Anterior cingulate cortex (tissue), 58 donors: ENCODE data around the gene KATNB1.
A peak's percentile ranks its signal among the peaks of the same experiment; 100 is the strongest.
"Not testable (repeated sequence)": the region's sequence is repeated elsewhere in the genome, so short reads cannot be mapped to it uniquely, and the experiment has no call there.

Experiments
- DNase-seq, 58 donors: peaks; one replicate each; lab custom pipeline; 2025; lab: John Stamatoyannopoulos, UW

KATNB1 gene

GRCh38 chr16:57700781-57701551 lies 34.6 kb upstream of the KATNB1 start:
- DNase-seq, result no peak

- no peak for DNase-seq
Observed at GRCh38 chr16:57701759-57702371, 33.7 kb upstream of the KATNB1 start.

- no peak for DNase-seq
Observed at GRCh38 chr16:57703416-57704010, 32.1 kb upstream of the KATNB1 start.

- no peak for DNase-seq
Observed at GRCh38 chr16:57704011-57704904, 31.3 kb upstream of the KATNB1 start.

GRCh38 chr16:57704905-57705852 lies 30.4 kb upstream of the KATNB1 start:
- DNase-seq, result no peak

- DNase-seq, result no peak
Observed at GRCh38 chr16:57706717-57707116, 28.9 kb upstream of the KATNB1 start.

GRCh38 chr16:57707331-57707730 lies 28.2 kb upstream of the KATNB1 start:
- no peak for DNase-seq

- DNase-seq, result no peak
Observed at GRCh38 chr16:57708168-57708567, 27.4 kb upstream of the KATNB1 start.

- DNase-seq, result no peak
Observed at GRCh38 chr16:57709663-57710062, 25.9 kb upstream of the KATNB1 start.

GRCh38 chr16:57711346-57711745 lies 24.2 kb upstream of the KATNB1 start:
- no peak for DNase-seq

- DNase-seq, result no peak
Observed at GRCh38 chr16:57711993-57712392, 23.6 kb upstream of the KATNB1 start.

GRCh38 chr16:57712569-57712968 lies 23.0 kb upstream of the KATNB1 start:
- DNase-seq, result not testable (repeated sequence)

GRCh38 chr16:57713596-57713995 lies 22.0 kb upstream of the KATNB1 start:
- DNase-seq, result no peak

GRCh38 chr16:57714047-57714446 lies 21.5 kb upstream of the KATNB1 start:
- no peak for DNase-seq

- peak in 30 of 58 donors; percentile 3 to 51 (median 16) for DNase-seq
Observed at GRCh38 chr16:57720142-57720575, 15.4 kb upstream of the KATNB1 start.

GRCh38 chr16:57721356-57722209 lies 14.0 kb upstream of the KATNB1 start:
- no peak for DNase-seq

- no peak for DNase-seq
Observed at GRCh38 chr16:57722210-57722499, 13.4 kb upstream of the KATNB1 start.

GRCh38 chr16:57722651-57723050 lies 12.9 kb upstream of the KATNB1 start:
- DNase-seq, result no peak

GRCh38 chr16:57723170-57723569 lies 12.4 kb upstream of the KATNB1 start:
- DNase-seq, result no peak
